Measurements from ENCODE around the gene DYNLT2B. TPM values are rescaled to one million over a fixed set of nuclear protein-coding genes. Genes with fewer than 3 reads are reported as not detected.
"Not testable (repeated sequence)": the region's sequence is repeated elsewhere in the genome, so short reads cannot be mapped to it uniquely, and the experiment has no call there.

DYNLT2B gene
- polyA plus RNA-seq, 1 donor from 2014 or later = 30.6 TPM

DNA sequence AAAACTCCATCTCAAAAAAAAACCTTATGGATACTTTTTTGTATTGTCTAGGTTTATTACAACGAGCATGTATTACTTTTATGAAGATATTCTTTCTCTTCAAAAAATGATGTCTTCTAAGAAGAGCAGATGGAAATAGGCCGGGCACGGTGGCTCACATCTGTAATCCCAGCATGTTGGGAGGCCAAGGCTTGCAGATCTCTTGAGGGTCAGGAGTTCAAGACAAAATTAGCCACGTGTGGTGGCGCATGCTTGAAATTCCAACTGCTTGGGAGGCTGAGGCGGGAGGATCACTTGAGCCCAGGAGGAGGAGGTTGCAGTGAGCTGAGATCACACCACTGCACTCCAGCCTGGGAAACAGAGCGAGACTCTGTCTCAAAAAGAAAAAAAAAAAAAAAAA is 4.0 kb downstream of the DYNLT2B start:
- H3K4me1 Mint-ChIP-seq, H3K27me3 Mint-ChIP-seq, H3K36me3 Mint-ChIP-seq, H3K9me3 Mint-ChIP-seq, H3K4me3 Mint-ChIP-seq: not testable (repeated sequence)
- H3K27ac Mint-ChIP-seq = peak overlapping the region in 1 of 3 donors; percentile 87

DNA sequence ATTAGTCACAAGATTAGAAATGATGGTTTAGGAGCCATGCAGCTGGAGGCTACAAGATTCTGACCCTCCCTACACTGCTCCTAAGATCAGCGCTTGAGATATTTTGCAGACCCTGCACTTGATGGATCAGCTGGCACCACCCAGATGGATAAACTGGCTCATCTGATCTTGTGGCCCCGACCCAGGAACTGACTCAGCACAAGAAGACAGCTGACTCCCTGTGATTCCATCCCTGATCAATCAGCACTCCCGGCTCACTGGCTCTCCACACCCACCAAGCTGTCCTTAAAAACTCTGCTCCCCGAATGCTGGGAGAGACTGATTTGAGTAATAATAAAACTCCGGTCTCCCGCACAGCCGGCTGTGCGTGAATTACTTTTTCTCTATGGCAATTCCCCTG is 15.1 kb downstream of the DYNLT2B start:
- not testable (repeated sequence) for H3K27me3 Mint-ChIP-seq, H3K9me3 Mint-ChIP-seq, H3K36me3 Mint-ChIP-seq, H3K27ac Mint-ChIP-seq
- Mint-ChIP-seq H3K4me3 (peak overlapping the region in 1 of 4 donors; percentile 31), H3K4me1 (peaks cover 7 to 16% (median 11%) of the 10 kb centered on the region in 3 donors)

DNA sequence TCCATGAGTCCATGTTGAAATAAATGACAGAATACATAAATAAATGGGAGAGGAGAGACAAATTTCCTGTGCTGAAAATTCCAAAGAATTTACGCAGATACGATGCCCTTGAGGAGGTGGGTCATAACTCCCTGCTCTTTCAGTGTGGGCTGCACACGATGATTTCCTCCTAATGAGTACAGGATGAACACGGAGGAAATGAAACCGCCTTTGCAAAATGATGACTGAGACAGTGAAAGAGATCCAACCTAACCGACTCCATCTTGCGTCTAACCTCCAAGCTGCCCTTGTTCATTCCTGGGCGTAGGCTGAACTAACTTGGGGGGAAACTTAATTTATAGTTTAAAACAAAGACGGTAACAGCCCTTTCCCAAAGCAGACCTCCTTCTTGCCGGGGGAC is 15.5 kb downstream of the DYNLT2B start:
- not testable (repeated sequence) for H3K9me3 Mint-ChIP-seq, H3K27me3 Mint-ChIP-seq, H3K36me3 Mint-ChIP-seq
- H3K4me1 Mint-ChIP-seq = peaks cover 7 to 16% (median 11%) of the 10 kb centered on the region in 3 donors
- peak overlapping the region in 2 of 4 donors; percentile 68 to 87 for H3K4me3 Mint-ChIP-seq
- peak overlapping the region in 1 of 3 donors; percentile 59 for H3K27ac Mint-ChIP-seq

DNA sequence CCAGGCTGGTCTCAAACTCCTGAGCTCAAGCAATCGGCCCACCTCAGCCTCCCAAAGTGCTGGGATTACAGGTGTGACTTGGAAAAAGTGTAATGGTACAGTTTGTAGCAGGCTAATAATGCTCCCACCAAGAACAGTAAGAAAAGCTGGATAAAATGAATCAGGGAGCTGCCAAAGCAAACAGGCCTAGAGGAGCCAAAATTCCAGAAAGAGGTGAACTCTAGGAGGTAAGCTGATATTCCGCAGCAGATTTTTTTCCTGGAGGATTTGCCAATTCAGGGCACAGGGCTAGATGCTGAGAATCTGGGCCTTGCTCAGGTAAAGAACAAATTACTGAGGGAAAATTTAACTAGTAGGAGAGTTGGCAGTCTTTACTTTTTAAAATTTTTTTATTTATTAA is 19.5 kb downstream of the DYNLT2B start:
- H3K4me1 Mint-ChIP-seq = peaks cover 14 to 25% (median 21%) of the 10 kb centered on the region in 3 donors
- H3K9me3 Mint-ChIP-seq = no peaks in the 10 kb centered on the region
- no peak overlapping the region for H3K27ac Mint-ChIP-seq
- no peak overlapping the region for H3K4me3 Mint-ChIP-seq
- no peaks in the 10 kb centered on the region for H3K27me3 Mint-ChIP-seq
- H3K36me3 Mint-ChIP-seq = peaks cover 2% of the 10 kb centered on the region

DNA sequence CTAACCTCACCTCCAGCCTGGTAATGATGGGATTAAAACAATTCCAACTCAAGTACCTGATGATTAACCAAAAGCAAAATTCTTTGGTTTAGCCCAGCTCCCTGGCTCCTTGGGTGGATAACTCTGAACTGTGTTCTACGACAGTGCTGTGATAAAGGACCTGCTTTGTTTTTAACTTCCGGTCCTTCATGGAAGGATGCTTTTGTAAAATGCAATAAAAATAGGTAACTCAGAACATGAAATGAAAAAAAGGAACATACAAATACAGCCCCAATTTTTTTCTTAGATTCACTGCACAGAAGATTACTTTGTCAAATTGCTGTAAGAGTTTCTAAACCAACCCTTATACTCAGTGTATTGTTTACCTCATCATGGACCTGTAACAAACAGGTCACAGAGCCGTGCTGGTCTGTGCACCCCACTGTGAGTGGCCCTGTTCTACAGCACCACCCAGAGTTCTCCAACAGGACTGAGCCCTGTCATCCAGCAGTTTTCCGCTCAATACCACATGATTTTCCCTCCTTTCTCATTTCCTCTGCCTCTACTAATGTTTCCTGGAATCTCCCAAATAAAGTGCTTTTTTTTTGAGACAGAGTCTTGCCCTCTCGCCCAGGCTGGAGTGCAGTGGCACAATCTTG is 25.6 kb downstream of the DYNLT2B start:
- peak overlapping the region; percentile 61 to 95 (median 92) for H3K27ac Mint-ChIP-seq
- H3K27me3 Mint-ChIP-seq = no peaks in the 10 kb centered on the region
- H3K4me3 Mint-ChIP-seq = peak overlapping the region; percentile 70 to 93 (median 86)
- peaks cover 3% of the 10 kb centered on the region for H3K36me3 Mint-ChIP-seq
- peaks cover 28 to 37% (median 32%) of the 10 kb centered on the region in 3 donors for H3K4me1 Mint-ChIP-seq
- H3K9me3 Mint-ChIP-seq = no peaks in the 10 kb centered on the region

DNA sequence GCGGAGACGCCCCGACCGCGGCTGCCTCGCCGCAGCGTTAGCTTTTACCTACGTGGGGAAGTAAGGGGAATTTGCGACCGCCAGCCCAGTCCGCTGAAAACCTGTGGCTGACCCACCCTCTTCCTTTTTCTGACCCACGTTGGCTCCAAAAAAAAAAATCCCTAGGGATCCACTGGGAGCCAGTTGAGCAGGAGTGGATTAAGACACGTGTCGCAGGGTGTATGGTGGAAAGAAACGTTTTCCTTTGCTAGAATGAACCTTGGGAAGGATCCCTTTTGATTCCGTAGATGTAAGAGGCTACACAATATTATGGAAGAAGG is 29.9 kb downstream of the DYNLT2B start:
- peaks cover 39 to 55% (median 49%) of the 10 kb centered on the region in 3 donors for H3K4me1 Mint-ChIP-seq
- H3K4me3 Mint-ChIP-seq = peak overlapping the region; percentile 100
- H3K27ac Mint-ChIP-seq = peak overlapping the region; percentile 99 to 100 (median 100)
- H3K9me3 Mint-ChIP-seq = no peaks in the 10 kb centered on the region
- no peaks in the 10 kb centered on the region for H3K27me3 Mint-ChIP-seq
- H3K36me3 Mint-ChIP-seq = peaks cover 3% of the 10 kb centered on the region

GRCh38 chr3:196287440-196288140 is 30.4 kb downstream of the DYNLT2B start, which contains the start of gene PCYT1A:
PCYT1A (minus strand) TSS chr3:196287726; CDS start chr3:196270531, 17,195 bp downstream.
- Mint-ChIP-seq H3K9me3 (no peaks in the 10 kb centered on the region), H3K27ac (peak within 1 kb of the TSS; percentile 99 to 100 (median 100)), H3K4me1 (peaks cover 37 to 54% (median 49%) of the 10 kb centered on the region in 3 donors), H3K36me3 (peaks cover 3% of the 10 kb centered on the region), H3K4me3 (peak within 1 kb of the TSS; percentile 100), H3K27me3 (no peaks in the 10 kb centered on the region)

- Mint-ChIP-seq H3K9me3 (no peaks in the 10 kb centered on the region), H3K27ac (peak overlapping the region; percentile 99 to 100 (median 100)), H3K36me3 (peaks cover 3% of the 10 kb centered on the region), H3K4me1 (peaks cover 32 to 51% (median 46%) of the 10 kb centered on the region in 3 donors), H3K4me3 (peak overlapping the region; percentile 100), H3K27me3 (no peaks in the 10 kb centered on the region)
Measured at GRCh38 chr3:196287090-196287439, 31.0 kb downstream of the DYNLT2B start.

- no peaks in the 10 kb centered on the region for H3K9me3 Mint-ChIP-seq
- H3K27me3 Mint-ChIP-seq = no peaks in the 10 kb centered on the region
- H3K4me1 Mint-ChIP-seq = peaks cover 35 to 56% (median 51%) of the 10 kb centered on the region in 3 donors
- H3K27ac Mint-ChIP-seq = peak overlapping the region; percentile 61 to 92 (median 78)
- peaks cover 3% of the 10 kb centered on the region for H3K36me3 Mint-ChIP-seq
- H3K4me3 Mint-ChIP-seq = peak overlapping the region in 1 of 4 donors; percentile 75
Measured at GRCh38 chr3:196284396-196284795, 33.6 kb downstream of the DYNLT2B start.

DNA sequence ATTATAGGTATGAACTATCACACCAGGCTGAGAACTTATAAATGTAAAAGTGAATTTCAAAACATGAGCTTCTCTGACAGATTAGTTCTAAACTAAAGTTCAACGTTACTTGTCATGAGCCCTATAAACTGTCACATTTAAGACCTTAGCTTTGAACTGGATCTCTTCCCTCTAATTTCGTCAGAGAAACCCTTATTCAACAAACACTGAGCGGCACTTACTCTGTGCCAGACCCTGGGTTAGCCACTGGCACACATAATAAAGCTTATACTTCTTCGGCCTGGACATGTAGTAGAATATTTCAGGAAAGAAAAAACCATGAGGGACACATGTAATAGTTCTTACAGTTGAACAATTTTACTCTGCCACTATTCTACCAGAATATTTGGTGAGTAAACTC is 36.1 kb downstream of the DYNLT2B start:
- Mint-ChIP-seq H3K9me3 (no peaks in the 10 kb centered on the region), H3K4me3 (no peak overlapping the region), H3K27me3 (no peaks in the 10 kb centered on the region), H3K36me3 (no peaks in the 10 kb centered on the region), H3K4me1 (peaks cover 25 to 48% (median 48%) of the 10 kb centered on the region in 3 donors), H3K27ac (peak overlapping the region; percentile 1 to 80 (median 76))

DNA sequence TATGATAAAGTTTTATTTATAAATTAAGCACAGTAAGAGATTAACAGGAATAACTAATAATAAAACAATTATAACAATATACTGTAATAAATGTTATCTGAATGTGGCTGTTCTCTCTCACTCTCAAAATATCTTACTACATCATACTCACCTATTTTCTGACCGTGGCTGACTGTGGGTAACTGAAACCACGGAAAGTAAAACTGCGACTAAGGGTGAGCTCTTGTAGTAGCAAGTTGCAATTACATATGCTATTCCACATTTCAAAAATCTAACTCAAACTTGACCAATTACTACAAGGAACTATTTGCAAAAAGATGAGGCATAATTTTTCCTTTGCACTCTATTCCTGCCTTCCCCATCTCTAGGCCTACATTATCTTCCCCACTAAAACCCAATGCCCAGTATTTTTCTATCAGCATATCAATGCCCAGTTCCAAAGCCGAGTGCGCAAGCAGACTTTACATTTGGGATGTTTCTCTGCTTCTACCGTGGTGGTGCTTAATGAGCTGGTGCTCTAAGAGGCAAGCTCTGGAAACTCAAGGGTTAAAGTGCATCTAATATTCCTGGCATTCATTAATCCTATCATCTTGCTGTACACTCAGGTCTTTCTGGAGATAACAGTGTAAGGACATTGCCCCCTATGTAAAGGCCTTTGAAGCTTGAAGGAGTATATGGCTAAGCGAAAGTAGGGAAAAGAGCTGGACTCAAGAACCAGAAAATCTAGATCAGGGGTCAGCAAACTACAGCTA is 37.2 kb downstream of the DYNLT2B start:
- no peaks in the 10 kb centered on the region for H3K36me3 Mint-ChIP-seq
- H3K9me3 Mint-ChIP-seq = no peaks in the 10 kb centered on the region
- peak overlapping the region in 1 of 3 donors; percentile 43 for H3K27ac Mint-ChIP-seq
- H3K4me1 Mint-ChIP-seq = peaks cover 20 to 40% (median 40%) of the 10 kb centered on the region in 3 donors
- no peak overlapping the region for H3K4me3 Mint-ChIP-seq
- no peaks in the 10 kb centered on the region for H3K27me3 Mint-ChIP-seq

DNA sequence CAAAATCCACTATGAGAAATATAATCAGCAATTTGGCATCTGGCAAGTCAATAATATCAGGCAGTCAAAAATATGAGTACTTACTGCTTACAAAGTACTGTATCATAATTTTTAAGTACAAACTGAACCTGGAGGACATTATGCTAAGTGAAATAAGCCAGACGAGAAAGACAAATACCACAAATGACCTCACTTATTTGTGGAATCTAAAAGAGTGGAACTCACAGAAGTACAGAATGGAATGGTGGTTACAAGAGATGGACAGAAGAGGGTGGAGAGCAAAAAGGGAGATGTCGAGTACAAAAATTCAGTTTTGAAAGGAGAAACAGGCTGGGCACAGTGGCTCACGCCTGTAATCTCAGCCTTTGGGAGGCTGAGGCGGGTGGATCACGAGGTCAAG is 42.9 kb downstream of the DYNLT2B start:
- Mint-ChIP-seq H3K27ac (peak overlapping the region; percentile 72 to 96 (median 88)), H3K4me1 (peaks cover 21 to 25% (median 25%) of the 10 kb centered on the region in 3 donors), H3K4me3 (peak overlapping the region; percentile 64 to 86 (median 80)), H3K27me3 (no peaks in the 10 kb centered on the region), H3K9me3 (no peaks in the 10 kb centered on the region), H3K36me3 (peaks cover 2% of the 10 kb centered on the region)

GRCh38 chr3:196274585-196274984 is 43.5 kb downstream of the DYNLT2B start:
- Mint-ChIP-seq H3K27me3 (no peaks in the 10 kb centered on the region), H3K9me3 (no peaks in the 10 kb centered on the region), H3K4me3 (peak overlapping the region; percentile 64 to 86 (median 80)), H3K36me3 (peaks cover 4% of the 10 kb centered on the region), H3K27ac (peak overlapping the region; percentile 72 to 96 (median 88)), H3K4me1 (peaks cover 21 to 27% (median 26%) of the 10 kb centered on the region in 3 donors)

- peaks cover 27 to 33% (median 31%) of the 10 kb centered on the region in 3 donors for H3K4me1 Mint-ChIP-seq
- H3K36me3 Mint-ChIP-seq = peaks cover 6% of the 10 kb centered on the region
- H3K27ac Mint-ChIP-seq = no peak overlapping the region
- H3K27me3 Mint-ChIP-seq = no peaks in the 10 kb centered on the region
- H3K4me3 Mint-ChIP-seq = peak overlapping the region in 1 of 4 donors; percentile 63
- no peaks in the 10 kb centered on the region for H3K9me3 Mint-ChIP-seq
Measured at GRCh38 chr3:196273655-196274054, 44.4 kb downstream of the DYNLT2B start.

- Mint-ChIP-seq H3K9me3 (no peaks in the 10 kb centered on the region), H3K27ac (peak overlapping the region in 1 of 3 donors; percentile 71), H3K27me3 (no peaks in the 10 kb centered on the region), H3K4me1 (peaks cover 29 to 33% (median 29%) of the 10 kb centered on the region in 3 donors), H3K36me3 (peaks cover 6% of the 10 kb centered on the region), H3K4me3 (no peak overlapping the region)
Measured at GRCh38 chr3:196272826-196273225, 45.2 kb downstream of the DYNLT2B start.

All from IgD-negative memory B cell (primary cell).